MM.1S (cell line): ENCODE results near the gene TIMM44.

Experiments
- DNase-seq: peaks from one replicate; pipeline ENCODE4 v3.0.0-alpha.2; 2015
- H2AFZ ChIP-seq: fragments of 300-600 bp; sonication (generic); 2 replicates; pipeline ENCODE4 v1.6.0; 2016; ENCODE audit warnings: antibody characterized with exemption, low read length
- H3F3A ChIP-seq: fragments of 300-600 bp; sonication (generic); 2 replicates; pipeline ENCODE4 v1.6.1; 2016; ENCODE audit warnings: mild to moderate bottlenecking, antibody characterized with exemption, low read length, moderate library complexity, mixed read lengths; ENCODE audit not compliant: insufficient read depth
- H3K27ac ChIP-seq: fragments of 300-600 bp; sonication (generic); 2 replicates; pipeline ENCODE4 v1.5.1; 2016; ENCODE audit warnings: mild to moderate bottlenecking, low read length
- H3K27me3 ChIP-seq: fragments of 300-600 bp; sonication (generic); replicated peaks from 2 replicates; pipeline ENCODE4 v1.6.0; 2016; ENCODE audit warnings: low read length; ENCODE audit not compliant: insufficient read depth
- H3K36me3 ChIP-seq: fragments of 300-600 bp; sonication (generic); replicated peaks from 2 replicates; pipeline ENCODE4 v1.6.1; 2016; ENCODE audit warnings: mild to moderate bottlenecking, low read length, mixed read lengths; ENCODE audit not compliant: insufficient read depth
- H3K4me1 ChIP-seq: fragments of 300-600 bp; sonication (generic); 2 replicates; pipeline ENCODE4 v1.6.1; 2016; ENCODE audit warnings: low read length, mixed read lengths
- H3K4me2 ChIP-seq: fragments of 300-600 bp; sonication (generic); 2 replicates; pipeline ENCODE4 v1.6.0; 2016; ENCODE audit warnings: low read depth, low read length
- H3K4me3 ChIP-seq: fragments of 300-600 bp; sonication (generic); 2 replicates; pipeline ENCODE4 v1.5.1; 2016; ENCODE audit warnings: low read length, mixed read lengths
- H3K79me2 ChIP-seq: fragments of 300-600 bp; sonication (generic); 2 replicates; pipeline ENCODE4 v1.6.1; 2016; ENCODE audit warnings: mixed run types, low read length, mixed read lengths
- H3K9ac ChIP-seq: fragments of 300-600 bp; sonication (generic); 2 replicates; pipeline ENCODE4 v1.6.1; 2016; ENCODE audit warnings: low read length, mixed read lengths
- H3K9me2 ChIP-seq: fragments of 300-600 bp; sonication (generic); replicated peaks from 2 replicates; pipeline ENCODE4 v1.6.1; 2016; ENCODE audit warnings: mild to moderate bottlenecking, low read length, mixed read lengths; ENCODE audit not compliant: insufficient read depth
- H3K9me3 ChIP-seq: fragments of 300-600 bp; sonication (generic); replicated peaks from 2 replicates; pipeline ENCODE4 v1.6.1; 2016; ENCODE audit warnings: mild to moderate bottlenecking, low read length, mixed read lengths; ENCODE audit not compliant: insufficient read depth
- H4K20me1 ChIP-seq: fragments of 300-600 bp; sonication (generic); 2 replicates; pipeline ENCODE4 v1.6.1; 2016; ENCODE audit warnings: mild to moderate bottlenecking, low read length, moderate library complexity, mixed read lengths; ENCODE audit not compliant: insufficient read depth
- EZH2 ChIP-seq: fragments of 300-600 bp; sonication (generic); optimal IDR thresholded peaks from 2 replicates; pipeline ENCODE3; 2017; ENCODE audit warnings: low read depth, mild to moderate bottlenecking, antibody characterized with exemption, low read length, mixed read lengths
- EZH2phosphoT487 ChIP-seq: fragments of 300-600 bp; sonication (generic); IDR thresholded peaks from 2 replicates; pipeline ENCODE4 v1.6.1; 2018; ENCODE audit warnings: antibody characterized with exemption, low read length
- TF ChIP-seq, protein P1 (sequence below): fragments of 300-600 bp; sonication (generic); IDR thresholded peaks from 2 replicates; pipeline ENCODE4 v1.5.1; 2016; ENCODE audit warnings: antibody characterized with exemption, low read length, mixed read lengths

TIMM44 gene

DNA sequence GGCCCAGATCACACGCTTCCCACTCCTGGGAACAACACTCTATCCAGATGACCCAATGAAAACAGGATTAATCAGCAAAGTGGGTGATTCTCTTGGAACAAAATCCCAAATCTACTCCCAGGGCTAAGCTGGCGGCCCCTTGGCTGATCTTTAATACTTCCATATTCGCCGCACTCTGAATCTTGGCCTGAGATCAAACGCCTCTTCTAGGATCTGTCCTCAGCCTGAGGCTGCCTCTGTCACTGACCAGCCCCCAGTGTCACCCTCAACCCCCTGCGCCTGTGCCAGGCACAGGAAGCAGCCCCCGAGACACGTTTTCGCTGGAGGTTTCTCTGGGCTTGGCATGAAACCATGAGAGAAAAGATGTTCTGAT is 15.1 kb downstream of the TIMM44 start:
- no peak overlapping the region for H3K4me3 ChIP-seq
- no peak overlapping the region for H3K27ac ChIP-seq
- H3K9ac ChIP-seq = no peak overlapping the region
- H4K20me1 ChIP-seq = peaks cover 9% of the 10 kb centered on the region; the same call in 1 of the 2 replicates
- TF ChIP-seq EZH2 = no peak
- TF ChIP-seq, protein P1, sequence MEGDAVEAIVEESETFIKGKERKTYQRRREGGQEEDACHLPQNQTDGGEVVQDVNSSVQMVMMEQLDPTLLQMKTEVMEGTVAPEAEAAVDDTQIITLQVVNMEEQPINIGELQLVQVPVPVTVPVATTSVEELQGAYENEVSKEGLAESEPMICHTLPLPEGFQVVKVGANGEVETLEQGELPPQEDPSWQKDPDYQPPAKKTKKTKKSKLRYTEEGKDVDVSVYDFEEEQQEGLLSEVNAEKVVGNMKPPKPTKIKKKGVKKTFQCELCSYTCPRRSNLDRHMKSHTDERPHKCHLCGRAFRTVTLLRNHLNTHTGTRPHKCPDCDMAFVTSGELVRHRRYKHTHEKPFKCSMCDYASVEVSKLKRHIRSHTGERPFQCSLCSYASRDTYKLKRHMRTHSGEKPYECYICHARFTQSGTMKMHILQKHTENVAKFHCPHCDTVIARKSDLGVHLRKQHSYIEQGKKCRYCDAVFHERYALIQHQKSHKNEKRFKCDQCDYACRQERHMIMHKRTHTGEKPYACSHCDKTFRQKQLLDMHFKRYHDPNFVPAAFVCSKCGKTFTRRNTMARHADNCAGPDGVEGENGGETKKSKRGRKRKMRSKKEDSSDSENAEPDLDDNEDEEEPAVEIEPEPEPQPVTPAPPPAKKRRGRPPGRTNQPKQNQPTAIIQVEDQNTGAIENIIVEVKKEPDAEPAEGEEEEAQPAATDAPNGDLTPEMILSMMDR = no peak
- no peak for TF ChIP-seq EZH2phosphoT487
- no peaks in the 10 kb centered on the region for H3K79me2 ChIP-seq
- peaks cover 10% of the 10 kb centered on the region for H3F3A ChIP-seq
- H3K4me1 ChIP-seq = no peaks in the 10 kb centered on the region
- H3K36me3 ChIP-seq = peaks cover 8% of the 10 kb centered on the region; the same call in 1 of the 2 replicates
- H3K4me2 ChIP-seq = no peak overlapping the region
- H3K9me3 ChIP-seq = no peaks in the 10 kb centered on the region
- no peak overlapping the region for H2AFZ ChIP-seq
- H3K9me2 ChIP-seq = no peaks in the 10 kb centered on the region
- H3K27me3 ChIP-seq = no peaks in the 10 kb centered on the region
- DNase-seq = no peak

DNA sequence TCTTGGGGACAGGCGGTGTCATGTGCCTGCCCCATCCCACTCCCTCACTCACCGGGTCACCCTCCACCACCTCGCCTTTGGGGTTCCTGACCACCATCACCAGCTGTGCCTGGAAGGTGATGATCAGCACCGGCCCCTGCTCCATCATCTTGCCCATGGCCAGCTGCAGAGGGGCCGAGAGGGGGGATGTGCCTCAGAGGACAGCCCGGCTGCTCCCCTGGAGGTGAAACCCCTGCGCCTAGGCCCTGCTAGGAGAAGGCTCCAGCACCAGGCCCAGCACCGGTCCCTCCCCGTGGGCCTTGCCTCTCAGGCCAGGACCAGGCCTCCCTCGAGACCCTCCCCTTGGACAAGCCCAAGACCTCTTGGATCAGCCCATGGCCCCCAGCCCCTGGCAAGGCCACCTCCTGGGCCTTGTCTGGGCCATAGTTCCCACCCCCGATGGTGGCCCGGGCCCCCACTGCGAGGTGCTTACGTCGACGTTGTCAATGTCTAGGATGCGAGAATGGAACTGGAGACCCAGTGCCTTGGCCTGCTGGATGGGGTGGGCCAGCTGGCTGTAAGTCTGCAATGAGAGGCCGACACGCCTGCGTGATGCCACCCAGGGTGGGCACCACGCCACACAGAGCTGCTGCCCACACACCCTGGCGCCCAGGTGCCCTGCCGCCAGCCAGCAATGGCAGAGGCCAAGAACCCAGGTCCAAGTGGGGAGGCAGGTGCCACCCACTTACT is 15.7 kb downstream of the TIMM44 start:
- peaks cover 10% of the 10 kb centered on the region for H3F3A ChIP-seq
- no peak overlapping the region for H3K4me2 ChIP-seq
- no peak for DNase-seq
- H3K9me2 ChIP-seq = no peaks in the 10 kb centered on the region
- H4K20me1 ChIP-seq = peaks cover 9% of the 10 kb centered on the region; the same call in 1 of the 2 replicates
- no peak for TF ChIP-seq EZH2
- TF ChIP-seq EZH2phosphoT487 = no peak
- TF ChIP-seq, protein P1 = no peak
- no peaks in the 10 kb centered on the region for H3K4me1 ChIP-seq
- H3K4me3 ChIP-seq = no peak overlapping the region
- H3K79me2 ChIP-seq = no peaks in the 10 kb centered on the region
- no peak overlapping the region for H3K9ac ChIP-seq
- H2AFZ ChIP-seq = no peak overlapping the region
- H3K27me3 ChIP-seq = no peaks in the 10 kb centered on the region
- no peaks in the 10 kb centered on the region for H3K9me3 ChIP-seq
- peaks cover 6% of the 10 kb centered on the region; the same call in 1 of the 2 replicates for H3K36me3 ChIP-seq
- H3K27ac ChIP-seq = no peak overlapping the region

DNA sequence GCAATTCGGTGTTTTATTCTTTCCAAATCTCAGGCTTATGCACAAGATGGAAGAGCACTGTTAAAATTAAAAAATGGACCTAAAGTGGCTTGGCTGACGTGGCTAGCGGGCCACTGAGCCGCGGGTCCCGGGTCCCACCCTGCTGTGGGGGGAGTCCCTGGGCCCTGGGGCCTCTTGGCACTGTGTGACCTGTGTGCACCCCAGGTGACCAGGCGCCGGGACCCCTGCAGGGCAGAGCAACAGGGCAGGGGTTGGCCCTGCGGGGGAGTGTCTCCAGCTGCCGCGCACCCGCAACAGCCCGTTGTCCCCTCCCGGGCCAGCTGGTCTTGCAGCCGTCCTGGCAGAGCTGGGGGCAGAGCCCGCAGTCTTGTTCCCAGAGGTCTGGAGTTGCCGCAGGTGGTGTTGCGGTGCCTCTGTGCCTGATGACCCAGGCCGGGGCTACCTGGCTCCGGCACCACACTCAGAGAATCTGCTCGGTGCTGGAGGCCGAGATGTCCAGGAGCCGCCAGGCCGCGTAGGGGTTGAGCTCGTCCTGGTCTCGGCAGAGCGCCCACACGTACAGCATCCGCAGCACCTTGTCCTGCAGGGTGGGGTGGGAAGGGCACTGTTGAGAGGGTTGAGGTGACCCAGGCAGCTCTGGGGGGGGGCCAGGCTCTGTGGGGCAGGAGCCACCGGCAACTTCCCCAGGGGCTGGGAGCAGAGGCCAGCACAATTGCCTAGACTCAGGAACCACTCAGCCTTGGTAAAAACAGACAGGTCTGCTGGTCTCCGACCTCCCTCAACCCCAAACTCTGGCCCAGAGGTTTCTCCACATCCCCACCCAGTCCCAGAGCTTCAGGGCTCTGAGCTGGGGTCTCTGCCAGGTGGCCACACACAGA is 16.5 kb downstream of the TIMM44 start:
- no peaks in the 10 kb centered on the region for H3K27me3 ChIP-seq
- no peaks in the 10 kb centered on the region for H3K9me2 ChIP-seq
- H3K27ac ChIP-seq = no peak overlapping the region
- H4K20me1 ChIP-seq = peaks cover 9% of the 10 kb centered on the region; the same call in 1 of the 2 replicates
- no peak for DNase-seq
- peaks cover 10% of the 10 kb centered on the region for H3F3A ChIP-seq
- no peak overlapping the region for H3K4me2 ChIP-seq
- no peaks in the 10 kb centered on the region for H3K4me1 ChIP-seq
- no peak overlapping the region for H3K9ac ChIP-seq
- H3K9me3 ChIP-seq = no peaks in the 10 kb centered on the region
- H3K79me2 ChIP-seq = no peaks in the 10 kb centered on the region
- H3K36me3 ChIP-seq = 0 out of 2 replicates have a peak, but pooled peaks cover 2% of the 10 kb centered on the region
- H2AFZ ChIP-seq = no peak overlapping the region
- TF ChIP-seq EZH2phosphoT487 (no peak), EZH2 (no peak)
- TF ChIP-seq, protein P1 = no peak
- no peak overlapping the region for H3K4me3 ChIP-seq
